Hepatocyte (in vitro differentiated cells): ENCODE measurements around the gene STPG2. TPM values are rescaled to one million over a fixed set of nuclear protein-coding genes. Genes with fewer than 3 reads are reported as not detected.

Experiments
- DNase-seq: peaks from one replicate; pipeline ENCODE4 v3.0.0-alpha.2; 2016; ENCODE audit warnings: low spot score
- H2AFZ ChIP-seq: fragments of 200-600 bp; sonication (generic); 2 replicates; pipeline ENCODE4 v1.6.0; 2016; ENCODE audit warnings: antibody characterized with exemption, mild to moderate bottlenecking
- H3K27ac ChIP-seq: fragments of 200-600 bp; sonication (generic); 2 replicates; pipeline ENCODE4 v1.5.1; 2016; ENCODE audit warnings: mild to moderate bottlenecking
- H3K27me3 ChIP-seq: fragments of 200-600 bp; sonication (generic); 2 replicates; pipeline ENCODE4 v1.6.1; 2016
- H3K36me3 ChIP-seq: fragments of 200-600 bp; sonication (generic); replicated peaks from 2 replicates; pipeline ENCODE4 v1.5.1; 2016; ENCODE audit warnings: low read depth; ENCODE audit not compliant: insufficient read depth
- H3K4me1 ChIP-seq: fragments of 200-600 bp; sonication (generic); 2 replicates; pipeline ENCODE4 v1.5.1; 2016; ENCODE audit warnings: mild to moderate bottlenecking, moderate library complexity; ENCODE audit not compliant: insufficient read depth
- H3K4me2 ChIP-seq: fragments of 200-600 bp; sonication (generic); 2 replicates; pipeline ENCODE4 v1.6.0; 2016
- H3K4me3 ChIP-seq: fragments of 200-600 bp; sonication (generic); 2 replicates; pipeline ENCODE4 v1.5.1; 2016; ENCODE audit warnings: mild to moderate bottlenecking
- H3K79me2 ChIP-seq: fragments of 200-600 bp; sonication (generic); 2 replicates; pipeline ENCODE4 v1.6.0; 2017; ENCODE audit warnings: mild to moderate bottlenecking
- H3K9me2 ChIP-seq: fragments of 200-600 bp; sonication (generic); replicated peaks from 2 replicates; pipeline ENCODE4 v1.6.0; 2017; ENCODE audit warnings: mild to moderate bottlenecking; ENCODE audit not compliant: insufficient read depth
- H3K9me3 ChIP-seq: fragments of 200-600 bp; sonication (generic); 2 replicates; pipeline ENCODE4 v1.5.1; 2016; ENCODE audit warnings: low read depth, mild to moderate bottlenecking
- H4K20me1 ChIP-seq: fragments of 200-600 bp; sonication (generic); 2 replicates; pipeline ENCODE4 v1.6.0; 2016; ENCODE audit warnings: mild to moderate bottlenecking; ENCODE audit not compliant: insufficient read depth, poor library complexity, severe bottlenecking
- EZH2 ChIP-seq: fragments of 200-600 bp; sonication (generic); IDR thresholded peaks from 2 replicates; pipeline ENCODE4 v1.6.1; 2016; ENCODE audit warnings: antibody characterized with exemption, mild to moderate bottlenecking, borderline replicate concordance
- EZH2phosphoT487 ChIP-seq: fragments of 200-600 bp; sonication (generic); IDR thresholded peaks from one replicate; pipeline ENCODE4 v1.6.1; 2018; ENCODE audit warnings: antibody characterized with exemption, mild to moderate bottlenecking, low read depth, moderate library complexity; ENCODE audit not compliant: unreplicated experiment, severe bottlenecking
- WGBS: methylation state at CpG from one replicate; pipeline ENCODE4 v1.1.6; 2016; ENCODE audit warnings: low lambda C conversion rate; ENCODE audit errors: missing lambda C conversion rate; 5-methylcytosine and 5-hydroxymethylcytosine counted together
- polyA plus RNA-seq: library from polyadenylated mRNA; unstranded; fragments of >200 nt; fragmentation: Nextera tagmentation; extraction: Ambion mirVana; gene quantifications from 2 replicates; pipeline ENCODE4 v1.2.1, GENCODE V29; 2016
- total RNA-seq: library from RNA; depleted of rRNA; stranded (reverse); fragments of >200 nt; gene quantifications from 2 replicates; pipeline ENCODE4 v1.2.3, GENCODE V29; 2014
- TF ChIP-seq, protein P1 (sequence below): fragments of 200-600 bp; sonication (generic); IDR thresholded peaks from 2 replicates; pipeline ENCODE4 v1.5.1; 2016; ENCODE audit warnings: antibody characterized with exemption, mild to moderate bottlenecking; ENCODE audit not compliant: poor library complexity

The STPG2 gene
- total and polyA plus RNA-seq, 2 experiments from 2014 or later = 0.17 to 0.98 TPM

DNA sequence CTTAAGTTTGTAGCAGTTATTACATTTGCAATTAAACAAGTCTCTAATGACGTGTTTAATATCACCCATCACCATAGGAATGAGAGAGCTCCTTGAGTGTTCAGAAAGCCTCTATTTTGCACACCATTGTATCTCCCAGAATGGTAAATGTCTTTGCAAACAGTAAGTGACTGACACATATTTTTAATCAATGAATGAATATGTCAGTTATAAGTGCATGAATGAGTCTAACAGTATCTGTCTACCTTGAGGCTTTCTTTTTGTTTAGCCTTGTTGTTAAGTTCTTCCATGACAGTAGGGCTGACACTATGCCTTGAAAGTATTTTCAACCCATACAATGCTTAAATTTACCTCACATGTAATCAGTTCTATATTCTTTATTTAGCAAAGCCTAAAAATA is 292.2 kb downstream of the STPG2 start:
- DNase-seq = no peak
- TF ChIP-seq EZH2phosphoT487 = no peak
- TF ChIP-seq EZH2 = no peak
- TF ChIP-seq, protein P1, sequence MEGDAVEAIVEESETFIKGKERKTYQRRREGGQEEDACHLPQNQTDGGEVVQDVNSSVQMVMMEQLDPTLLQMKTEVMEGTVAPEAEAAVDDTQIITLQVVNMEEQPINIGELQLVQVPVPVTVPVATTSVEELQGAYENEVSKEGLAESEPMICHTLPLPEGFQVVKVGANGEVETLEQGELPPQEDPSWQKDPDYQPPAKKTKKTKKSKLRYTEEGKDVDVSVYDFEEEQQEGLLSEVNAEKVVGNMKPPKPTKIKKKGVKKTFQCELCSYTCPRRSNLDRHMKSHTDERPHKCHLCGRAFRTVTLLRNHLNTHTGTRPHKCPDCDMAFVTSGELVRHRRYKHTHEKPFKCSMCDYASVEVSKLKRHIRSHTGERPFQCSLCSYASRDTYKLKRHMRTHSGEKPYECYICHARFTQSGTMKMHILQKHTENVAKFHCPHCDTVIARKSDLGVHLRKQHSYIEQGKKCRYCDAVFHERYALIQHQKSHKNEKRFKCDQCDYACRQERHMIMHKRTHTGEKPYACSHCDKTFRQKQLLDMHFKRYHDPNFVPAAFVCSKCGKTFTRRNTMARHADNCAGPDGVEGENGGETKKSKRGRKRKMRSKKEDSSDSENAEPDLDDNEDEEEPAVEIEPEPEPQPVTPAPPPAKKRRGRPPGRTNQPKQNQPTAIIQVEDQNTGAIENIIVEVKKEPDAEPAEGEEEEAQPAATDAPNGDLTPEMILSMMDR = no peak
- H3K4me1 ChIP-seq = no peaks in the 10 kb centered on the region
- no peaks in the 10 kb centered on the region for H3K36me3 ChIP-seq
- H4K20me1 ChIP-seq = no peaks in the 10 kb centered on the region
- H3K9me2 ChIP-seq = no peaks in the 10 kb centered on the region
- no peaks in the 10 kb centered on the region for H3K79me2 ChIP-seq
- H2AFZ ChIP-seq = no peak overlapping the region
- no peak overlapping the region for H3K27ac ChIP-seq
- WGBS = 97% methylated on average over 1 of the region's 1 CpG
- H3K27me3 ChIP-seq = no peaks in the 10 kb centered on the region
- no peaks in the 10 kb centered on the region for H3K9me3 ChIP-seq
- H3K4me2 ChIP-seq = no peak overlapping the region
- no peak overlapping the region for H3K4me3 ChIP-seq

DNA sequence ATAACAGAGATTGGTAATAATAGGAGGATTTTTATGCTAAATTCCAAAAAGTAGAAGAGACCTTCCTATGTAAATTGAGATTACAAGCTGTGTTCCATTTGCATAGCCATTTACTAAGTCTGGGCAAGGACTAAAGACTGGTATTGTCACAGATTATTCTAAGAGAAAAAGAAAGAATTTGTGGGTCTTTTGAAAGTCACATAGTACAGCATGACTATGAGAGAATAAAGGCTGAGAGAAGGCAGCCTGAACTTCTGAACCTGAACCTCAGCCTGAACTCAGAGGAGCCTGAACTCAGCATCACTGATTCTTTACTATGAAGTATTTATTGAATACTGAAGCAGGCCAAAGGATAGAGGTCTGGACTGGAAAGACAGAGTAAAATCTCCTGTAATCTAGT is 297.5 kb downstream of the STPG2 start:
- Histone ChIP-seq H3K79me2 (no peaks in the 10 kb centered on the region), H3K27ac (no peak overlapping the region), H2AFZ (no peak overlapping the region), H3K4me1 (no peaks in the 10 kb centered on the region), H3K4me3 (no peak overlapping the region), H3K27me3 (no peaks in the 10 kb centered on the region), H3K9me2 (no peaks in the 10 kb centered on the region), H3K9me3 (no peaks in the 10 kb centered on the region), H3K36me3 (no peaks in the 10 kb centered on the region), H3K4me2 (no peak overlapping the region), H4K20me1 (no peaks in the 10 kb centered on the region)
- DNase-seq = no peak
- TF ChIP-seq, protein P1 = no peak
- TF ChIP-seq EZH2 (no peak), EZH2phosphoT487 (no peak)

DNA sequence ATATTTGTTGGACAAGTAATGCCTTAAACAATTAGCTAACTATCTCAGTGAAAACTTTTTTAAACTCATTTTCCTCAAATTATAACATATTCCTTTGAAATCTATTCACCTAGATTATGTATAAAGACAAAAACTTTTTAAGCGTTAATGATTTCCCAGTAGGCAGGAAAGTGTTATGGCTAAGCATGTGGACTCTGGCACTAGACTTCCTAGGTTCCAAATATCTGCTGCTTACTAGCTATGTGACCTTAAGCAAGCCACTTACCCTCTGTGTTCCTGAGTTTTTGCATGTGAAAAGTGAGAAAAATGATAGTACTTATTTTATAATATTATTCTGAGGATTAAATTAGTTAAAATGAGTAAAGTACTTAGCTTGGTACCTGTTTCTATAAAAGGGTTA is 301.8 kb downstream of the STPG2 start:
- Histone ChIP-seq H3K27ac (no peak overlapping the region), H3K4me3 (no peak overlapping the region), H3K79me2 (no peaks in the 10 kb centered on the region), H4K20me1 (no peaks in the 10 kb centered on the region), H3K36me3 (no peaks in the 10 kb centered on the region), H3K4me2 (no peak overlapping the region), H3K9me3 (no peaks in the 10 kb centered on the region), H2AFZ (no peak overlapping the region), H3K4me1 (no peaks in the 10 kb centered on the region), H3K27me3 (no peaks in the 10 kb centered on the region), H3K9me2 (no peaks in the 10 kb centered on the region)
- 93% methylated on average over 1 of the region's 1 CpG for WGBS
- DNase-seq = no peak
- TF ChIP-seq EZH2 = no peak

DNA sequence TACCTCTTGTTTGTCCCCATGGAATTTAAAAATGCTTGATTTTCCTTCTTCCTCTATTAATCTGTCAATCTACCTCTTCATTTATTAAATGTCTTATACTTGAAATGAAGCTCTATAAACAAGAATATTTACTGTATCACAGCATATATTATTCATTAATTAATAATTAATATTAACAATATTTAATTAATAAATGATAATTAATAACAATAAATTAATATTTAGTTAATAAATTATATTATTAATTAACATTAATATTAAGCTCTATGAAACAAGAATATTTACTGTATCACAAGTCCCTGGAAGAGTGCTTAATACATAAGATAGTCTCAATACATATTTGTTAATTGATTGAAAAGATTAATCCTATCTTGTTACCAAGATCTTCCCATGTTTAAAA is 306.6 kb downstream of the STPG2 start:
- no peak for TF ChIP-seq EZH2
- TF ChIP-seq, protein P1 = no peak
- no peak for TF ChIP-seq EZH2phosphoT487
- no peak overlapping the region for H3K27ac ChIP-seq
- no peaks in the 10 kb centered on the region for H3K4me1 ChIP-seq
- H3K79me2 ChIP-seq = no peaks in the 10 kb centered on the region
- no peak overlapping the region for H3K4me3 ChIP-seq
- no peaks in the 10 kb centered on the region for H4K20me1 ChIP-seq
- H2AFZ ChIP-seq = no peak overlapping the region
- no peaks in the 10 kb centered on the region for H3K9me2 ChIP-seq
- no peaks in the 10 kb centered on the region for H3K27me3 ChIP-seq
- DNase-seq = no peak
- no peaks in the 10 kb centered on the region for H3K36me3 ChIP-seq
- H3K9me3 ChIP-seq = no peaks in the 10 kb centered on the region
- H3K4me2 ChIP-seq = no peak overlapping the region
